Panc1 (cell line): Measurements from ENCODE around the gene WNT11. TPM values are rescaled to one million over a fixed set of nuclear protein-coding genes. Genes with fewer than 3 reads are reported as not detected.

ENCODE experiments used
- ATAC-seq: fragments of 200-7000 bp; cut with Tn5 transposase; 2 replicates; pipeline ENCODE4 v1.9.1; 2020; ENCODE audit warnings: mild to moderate bottlenecking, moderate library complexity
- BruUV-seq: library from RNA; stranded (reverse); fragments of 400-500 nt; replicated peaks from 2 replicates; lab custom pipeline; 2021; lab: Mats Ljungman, UMichigan
- CTCF ChIA-PET: fragments of 300-600 bp; sonication (Branson Sonifier 250); formaldehyde crosslinking; loops from one replicate; lab custom pipeline; 2022; ENCODE audit warnings: antibody characterized with exemption; lab: Charles Lee
- POLR2A ChIA-PET: fragments of 300-600 bp; sonication (Branson Sonifier 250); formaldehyde crosslinking; loops from one replicate; lab custom pipeline; 2022; ENCODE audit warnings: antibody characterized with exemption; lab: Charles Lee
- DNase-seq: peaks from one replicate; pipeline ENCODE4 v3.0.0-alpha.2; 2010; ENCODE audit warnings: low read depth, low spot score
- H3K27ac ChIP-seq: 2 replicates; pipeline ENCODE4 v1.5.1; 2011; ENCODE audit warnings: mild to moderate bottlenecking, low read length, inconsistent platforms
- H3K27me3 ChIP-seq: fragments of 200-500 bp; sonication (Bioruptor generic); 2 replicates; pipeline ENCODE4 v1.6.0; 2014; ENCODE audit warnings: low read length, inconsistent platforms; ENCODE audit not compliant: control insufficient read depth, insufficient read depth
- H3K36me3 ChIP-seq: fragments of 200-500 bp; sonication (Bioruptor generic); 2 replicates; pipeline ENCODE4 v1.5.1; 2014; ENCODE audit warnings: inconsistent platforms, mild to moderate bottlenecking, low read length, moderate library complexity; ENCODE audit not compliant: control insufficient read depth, insufficient read depth
- H3K4me1 ChIP-seq: 2 replicates; pipeline ENCODE4 v1.5.1; 2011; ENCODE audit warnings: inconsistent platforms, mild to moderate bottlenecking, low read length, moderate library complexity; ENCODE audit not compliant: control insufficient read depth, insufficient read depth
- H3K4me3 ChIP-seq, 2 experiments: 2 replicates each; pipeline ENCODE4 v1.5.1; 2011 to 2012; ENCODE audit warnings: low read depth in 2 of 2, low read length in 2 of 2, mild to moderate bottlenecking in 2 of 2, inconsistent platforms in 1 of 2, moderate library complexity in 1 of 2
- H3K9me3 ChIP-seq: fragments of 200-500 bp; sonication (Bioruptor generic); 2 replicates; pipeline ENCODE4 v1.5.1; 2014; ENCODE audit warnings: low read depth, mild to moderate bottlenecking, inconsistent platforms, low read length, moderate library complexity; ENCODE audit not compliant: control insufficient read depth, insufficient read depth
- CTCF ChIP-seq: fragments of 450-650 bp; IDR thresholded peaks from 2 replicates; pipeline ENCODE4 v1.5.1; 2017; ENCODE audit warnings: mild to moderate bottlenecking
- POLR2AphosphoS5 ChIP-seq: IDR thresholded peaks from 2 replicates; pipeline ENCODE4 v1.6.1; 2012; ENCODE audit warnings: mild to moderate bottlenecking, low read depth, low read length, moderate library complexity
- REST ChIP-seq, 2 experiments: IDR thresholded peaks; 2 replicates each; pipeline ENCODE4 v1.6.1; 2011 to 2012; ENCODE audit warnings: low read depth in 2 of 2, control low read depth in 1 of 2, low read length in 1 of 2, mild to moderate bottlenecking in 1 of 2, moderate library complexity in 1 of 2; ENCODE audit not compliant: insufficient read depth in 1 of 2
- SIN3A ChIP-seq: IDR thresholded peaks from 2 replicates; pipeline ENCODE4 v1.6.1; 2012; ENCODE audit warnings: low read depth, mild to moderate bottlenecking, low read length, moderate library complexity, borderline replicate concordance; ENCODE audit not compliant: insufficient read depth
- TCF7L2 ChIP-seq: IDR thresholded peaks from 2 replicates; pipeline ENCODE4 v1.6.1; 2011; ENCODE audit warnings: mild to moderate bottlenecking, low read depth, low read length, inconsistent platforms
- in situ Hi-C: cut with HindIII; loops from 2 replicates; pipeline ENCODE4 v1.10.0; 2016; ENCODE audit warnings: low sequenced_read_pairs, low pct_unique_long_range_greater_than_20kb
- intact Hi-C: fragments of 100-400 bp; cut with micrococcal nuclease; formaldehyde crosslinking; loops from one replicate; pipeline ENCODE4 v1.10.0; 2022; ENCODE audit not compliant: unreplicated experiment
- total RNA-seq: library from RNA; stranded (reverse); gene quantifications from one replicate; pipeline ENCODE4 v1.2.1, GENCODE V29; 2021; ENCODE audit not compliant: unreplicated experiment

Gene WNT11
- total RNA-seq, 1 experiment from 2014 or later: 1.1 TPM

- H3K4me1 ChIP-seq: peaks cover 12% of the 10 kb centered on the region; the same call in 1 of the 2 replicates
- intact Hi-C loops (no loop called here), in situ Hi-C loops (no loop called here)
- no TSS peak for BruUV-seq
- CTCF ChIA-PET: no interaction called here
- no peaks in the 10 kb centered on the region for H3K27me3 ChIP-seq
- H3K27ac ChIP-seq: no peak overlapping the region
- H3K36me3 ChIP-seq: no peaks in the 10 kb centered on the region
- no peak overlapping the region for H3K4me3 ChIP-seq
- no peak for ATAC-seq
- TF ChIP-seq REST (IDR thresholded peaks at IDR 0.05; ENCODE audit: insufficient read depth in 1 of 2, low read depth in 2 of 2, low read length in 1 of 2) (no peak), POLR2AphosphoS5 (no peak), TCF7L2 (no peak), SIN3A (no peak), CTCF (no peak)
- no peaks in the 10 kb centered on the region for H3K9me3 ChIP-seq
- POLR2A ChIA-PET: no interaction called here
- no peak for DNase-seq
These were observed 23.5 kb upstream of the WNT11 start for GRCh38 chr11:76229690-76230240.

DNA sequence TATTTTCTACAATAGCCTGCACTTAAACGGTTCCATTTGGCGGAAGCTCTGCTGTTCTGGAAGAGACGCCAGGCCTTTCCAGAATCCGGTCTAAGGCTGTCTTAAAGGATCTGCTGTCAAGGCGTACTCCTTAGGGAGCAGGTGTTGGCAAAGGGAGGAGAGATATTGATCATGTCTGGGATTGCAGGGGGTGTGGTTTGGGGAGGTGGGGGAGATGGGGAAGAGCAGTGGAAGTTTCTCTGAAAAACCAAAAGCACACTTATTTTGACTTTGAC lies 22.5 kb upstream of the WNT11 start:
- ChIA-PET POLR2A (no interaction called here), CTCF (no interaction called here)
- TF ChIP-seq REST (IDR thresholded peaks at IDR 0.05; ENCODE audit: insufficient read depth in 1 of 2, low read depth in 2 of 2, low read length in 1 of 2) (no peak), POLR2AphosphoS5 (no peak), CTCF (no peak), SIN3A (no peak)
- no peaks in the 10 kb centered on the region for H3K36me3 ChIP-seq
- no peak overlapping the region for H3K4me3 ChIP-seq
- peaks cover 5% of the 10 kb centered on the region; the same call in 1 of the 2 replicates for H3K4me1 ChIP-seq
- DNase-seq (no peak), ATAC-seq (no peak)
- H3K27me3 ChIP-seq: no peaks in the 10 kb centered on the region
- BruUV-seq: no TSS peak
- intact Hi-C loops: no loop called here
- no peak overlapping the region for H3K27ac ChIP-seq
- no peaks in the 10 kb centered on the region for H3K9me3 ChIP-seq
- in situ Hi-C loops: no loop called here
